Measurements from ENCODE around the gene MRPL10. TPM values are rescaled to one million over a fixed set of nuclear protein-coding genes. Genes with fewer than 3 reads are reported as not detected.

MRPL10 gene
- total RNA-seq, 1 donor from 2014 or later = 10.0 TPM

DNA sequence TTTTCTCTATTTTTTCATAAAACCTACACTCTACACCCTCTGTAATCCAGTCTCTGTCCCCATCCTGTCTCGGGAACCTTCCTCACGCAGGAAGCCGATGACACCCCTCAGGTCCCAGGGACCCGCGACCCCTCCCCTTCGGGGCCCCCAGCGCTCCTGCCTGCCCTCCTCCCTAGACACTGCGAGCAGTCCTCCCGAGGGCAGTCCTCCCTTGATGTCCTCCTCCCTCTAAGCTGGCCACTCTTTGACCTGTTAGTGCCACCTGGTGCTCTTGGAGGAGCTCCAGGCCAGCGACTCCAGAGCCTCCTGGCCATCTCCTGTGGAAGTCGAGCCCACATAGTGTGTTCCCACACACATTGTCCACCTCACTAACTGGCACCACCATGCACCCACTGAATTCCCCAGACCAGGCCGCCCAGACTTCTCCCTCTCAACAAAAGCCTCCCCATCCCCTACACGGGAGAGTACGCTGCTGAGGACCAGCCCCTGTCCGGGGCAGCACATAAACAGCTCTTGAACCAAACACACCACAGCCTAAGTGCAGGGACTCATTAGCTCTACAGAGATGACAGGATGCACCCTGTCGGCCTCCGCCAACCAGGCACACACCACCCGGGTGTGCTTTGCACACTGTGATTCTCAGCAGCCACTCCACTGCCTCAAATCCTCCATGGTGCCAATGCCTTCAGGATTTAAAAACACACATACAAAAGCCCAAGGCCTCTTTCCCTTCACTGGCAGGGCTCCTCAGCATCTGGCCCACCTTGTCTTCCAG lies 19.0 kb downstream of the MRPL10 start:
- DNase-seq = no peak

DNA sequence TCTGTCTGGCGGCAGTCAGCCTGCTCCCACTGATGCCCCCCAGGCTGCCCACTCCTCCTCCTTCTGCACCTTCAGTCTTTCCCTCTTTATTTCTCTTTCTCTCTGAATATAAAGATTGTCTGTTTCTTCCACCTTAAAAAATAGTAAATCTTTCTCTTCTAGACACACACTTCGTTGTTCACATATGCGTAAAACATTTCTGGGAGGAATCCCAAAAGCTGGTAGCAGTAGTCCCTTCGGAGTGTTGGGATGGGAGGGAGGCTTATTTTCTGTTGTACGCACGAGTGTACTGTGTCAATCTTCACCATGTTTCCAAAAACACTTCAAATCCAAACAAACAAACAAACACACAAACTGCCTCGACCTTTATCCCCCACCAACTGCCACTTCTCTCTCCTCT lies 19.6 kb downstream of the MRPL10 start:
- DNase-seq = peak; percentile 12

DNA sequence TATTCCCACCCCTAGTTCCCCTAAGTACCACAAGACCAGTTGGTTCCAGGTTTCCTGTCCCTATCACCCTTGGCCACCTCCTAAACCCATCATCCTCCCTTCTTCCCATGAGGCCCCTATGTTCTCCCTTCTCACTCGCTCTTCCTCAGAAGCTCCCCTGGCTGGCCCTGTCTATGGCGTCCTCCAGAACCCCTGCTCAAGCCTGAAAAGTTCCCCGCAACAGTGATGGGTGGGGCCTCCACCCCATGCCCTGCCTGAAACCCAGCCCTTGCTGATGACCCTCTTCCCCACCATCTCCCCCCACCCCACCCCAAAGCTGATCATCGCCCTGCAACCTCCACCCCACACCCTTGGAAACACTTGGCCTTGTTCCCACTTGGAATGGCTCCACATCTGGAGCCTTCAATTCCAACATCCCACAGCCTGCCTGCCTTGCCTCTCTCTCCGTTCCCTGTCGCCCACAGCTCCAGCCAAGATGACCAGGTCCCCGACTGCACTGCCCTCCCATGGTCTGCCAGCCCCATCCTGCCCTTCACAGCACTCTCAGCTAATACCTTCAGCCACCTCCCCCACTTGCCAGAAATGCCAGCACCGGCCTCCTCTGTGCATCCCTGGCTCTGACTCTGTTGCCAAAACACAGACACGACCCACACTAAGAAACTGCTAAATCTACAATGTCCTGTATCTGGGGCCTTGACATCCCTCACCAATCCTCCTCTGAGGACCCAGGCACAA lies 20.3 kb downstream of the MRPL10 start:
- DNase-seq = no peak

- DNase-seq = no peak
Measured at GRCh38 chr17:47810200-47810821, 21.0 kb downstream of the MRPL10 start.

DNA sequence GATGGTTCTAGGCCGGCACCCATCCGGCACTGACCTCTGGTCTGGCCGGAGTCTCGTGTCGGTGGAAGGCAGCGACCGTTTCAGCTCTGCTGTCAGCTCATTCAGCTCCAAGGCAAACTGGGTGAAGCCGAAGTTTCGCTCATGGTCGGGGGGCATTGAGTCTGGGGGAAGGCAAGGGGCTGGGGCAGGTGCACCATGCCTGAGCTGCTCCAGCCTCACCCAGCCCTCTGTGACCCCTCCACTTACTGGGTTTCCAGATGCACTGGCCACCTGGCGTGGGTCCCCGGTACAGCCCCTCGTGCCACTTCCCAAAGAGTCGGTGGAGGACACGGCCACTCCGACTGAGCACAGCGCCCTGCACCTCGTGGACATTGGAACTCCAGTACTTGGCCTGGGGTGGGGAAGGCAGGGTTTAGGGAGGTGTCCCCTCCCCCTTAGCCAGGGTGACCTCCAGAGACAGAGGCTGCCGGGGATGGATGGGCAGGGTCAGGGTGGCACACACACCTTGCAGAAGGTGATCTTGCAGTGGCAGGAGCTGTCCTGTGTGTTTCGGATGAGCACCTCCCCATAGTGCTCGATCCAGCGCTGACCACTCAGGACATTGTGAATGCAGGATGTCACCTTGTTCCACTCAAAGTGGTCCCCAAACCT lies 22.4 kb downstream of the MRPL10 start:
- no peak for DNase-seq

GRCh38 chr17:47808036-47808829 lies 23.1 kb downstream of the MRPL10 start:
- DNase-seq = no peak

DNA sequence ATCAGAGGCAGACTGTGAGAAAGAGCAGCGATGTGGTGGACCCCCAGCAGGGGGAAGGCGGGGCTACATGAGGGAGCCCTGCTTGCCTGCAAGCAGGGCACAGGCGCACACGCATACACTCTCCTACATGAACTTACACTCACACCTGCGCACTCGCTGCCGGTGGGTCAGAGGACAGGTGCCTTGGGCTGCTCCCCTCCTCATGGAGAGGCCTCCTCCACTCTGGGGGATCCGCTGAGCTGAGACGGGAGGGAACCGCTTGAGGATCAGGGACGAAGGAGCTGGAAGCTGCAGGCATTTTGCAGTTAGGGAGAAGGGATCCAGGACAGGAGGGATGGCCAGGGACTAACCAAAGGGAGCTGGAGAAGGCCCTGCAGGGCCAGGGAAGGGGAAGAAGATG lies 23.9 kb downstream of the MRPL10 start:
- no peak for DNase-seq

- DNase-seq = no peak
Measured at GRCh38 chr17:47806913-47807255, 24.5 kb downstream of the MRPL10 start.

GRCh38 chr17:47806026-47806912 lies 25.1 kb downstream of the MRPL10 start:
- no peak for DNase-seq

- DNase-seq = no peak
Measured at GRCh38 chr17:47804461-47804860, 26.9 kb downstream of the MRPL10 start.

DNA sequence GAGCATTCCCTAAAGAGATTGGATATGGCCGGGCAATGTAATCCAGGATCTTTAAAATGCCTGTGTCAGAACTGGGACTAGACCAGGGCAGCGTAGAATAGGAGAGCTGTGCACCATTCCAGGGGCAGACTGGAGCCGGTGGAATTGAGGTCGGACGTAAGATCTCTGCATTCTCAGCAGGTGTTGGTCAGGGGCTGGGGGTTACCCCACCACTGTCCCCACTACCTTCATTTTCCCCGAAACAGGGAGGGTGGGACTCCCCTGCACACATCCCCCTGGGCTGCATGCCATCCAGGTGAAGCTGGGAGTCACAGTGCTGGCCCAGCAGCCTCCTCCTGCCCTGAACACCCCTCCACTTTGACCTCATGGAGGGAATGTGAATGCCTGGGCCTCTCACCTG lies 27.6 kb downstream of the MRPL10 start:
- no peak for DNase-seq

DNA sequence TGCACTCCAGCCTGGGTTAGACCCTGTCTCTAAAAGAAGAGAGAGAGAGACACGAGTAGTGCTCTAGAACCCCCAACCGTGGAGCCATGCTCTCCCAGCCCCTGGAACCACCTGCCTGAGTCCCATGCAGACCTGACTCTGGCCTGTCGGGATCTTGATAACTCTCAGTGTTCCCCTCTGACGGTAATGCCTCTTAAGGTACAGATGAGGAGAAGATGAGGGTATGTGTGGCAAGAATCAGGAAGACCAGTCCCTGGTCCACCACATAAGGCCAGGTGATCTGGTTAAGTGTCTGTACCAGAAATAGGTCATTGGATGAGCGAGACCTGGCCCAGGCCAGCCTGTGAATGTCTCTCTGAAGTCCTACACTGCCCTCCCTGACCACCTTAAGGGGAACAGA lies 28.1 kb downstream of the MRPL10 start:
- no peak for DNase-seq

GRCh38 chr17:47802341-47803022 lies 28.9 kb downstream of the MRPL10 start:
- DNase-seq = no peak

DNA sequence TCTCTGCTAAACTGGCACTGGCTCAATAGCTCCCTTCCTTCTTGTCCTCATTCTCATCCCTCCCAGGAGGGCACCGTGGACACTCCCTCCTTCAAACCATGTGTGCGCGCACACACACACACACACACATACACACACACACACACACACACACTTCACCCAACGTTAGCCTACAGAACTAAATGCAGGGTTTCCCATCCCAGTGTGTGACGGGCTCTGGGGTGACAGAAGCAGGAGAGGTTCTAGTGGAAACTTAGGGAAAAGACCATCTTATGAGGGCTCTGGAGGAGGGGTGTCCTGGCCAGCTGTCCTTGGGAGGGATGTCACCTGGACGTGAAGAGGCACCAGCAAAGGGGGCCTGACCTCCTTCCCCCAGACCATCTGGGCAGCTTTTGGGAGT lies 29.4 kb downstream of the MRPL10 start:
- no peak for DNase-seq

GRCh38 chr17:47801176-47801765 lies 30.1 kb downstream of the MRPL10 start:
- DNase-seq = no peak

DNA sequence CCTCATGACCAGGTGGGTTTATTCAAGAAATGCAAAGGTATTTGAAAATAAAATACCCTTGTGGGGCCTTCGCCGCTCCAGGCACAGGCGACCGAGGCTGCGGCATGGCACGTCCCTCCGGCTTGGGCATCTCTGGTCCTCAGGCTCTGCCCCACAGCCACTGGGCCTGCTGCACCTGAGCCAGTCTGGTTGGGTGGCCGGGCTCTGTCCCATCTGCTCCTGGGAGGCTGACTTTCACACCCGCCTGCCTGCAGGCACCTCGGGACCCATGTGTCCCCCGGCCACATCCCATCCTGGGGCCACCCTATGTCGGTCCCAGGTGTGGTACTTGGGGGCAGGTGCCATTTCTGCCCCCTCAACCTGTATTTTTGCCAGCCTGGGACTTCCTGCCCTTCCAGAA lies 30.7 kb downstream of the MRPL10 start:
- DNase-seq = no peak

GRCh38 chr17:47797797-47798196 lies 33.5 kb downstream of the MRPL10 start:
- no peak for DNase-seq

GRCh38 chr17:47792979-47793378 lies 38.4 kb downstream of the MRPL10 start:
- no peak for DNase-seq

- no peak for DNase-seq
Measured at GRCh38 chr17:47792457-47792856, 38.9 kb downstream of the MRPL10 start.

DNA sequence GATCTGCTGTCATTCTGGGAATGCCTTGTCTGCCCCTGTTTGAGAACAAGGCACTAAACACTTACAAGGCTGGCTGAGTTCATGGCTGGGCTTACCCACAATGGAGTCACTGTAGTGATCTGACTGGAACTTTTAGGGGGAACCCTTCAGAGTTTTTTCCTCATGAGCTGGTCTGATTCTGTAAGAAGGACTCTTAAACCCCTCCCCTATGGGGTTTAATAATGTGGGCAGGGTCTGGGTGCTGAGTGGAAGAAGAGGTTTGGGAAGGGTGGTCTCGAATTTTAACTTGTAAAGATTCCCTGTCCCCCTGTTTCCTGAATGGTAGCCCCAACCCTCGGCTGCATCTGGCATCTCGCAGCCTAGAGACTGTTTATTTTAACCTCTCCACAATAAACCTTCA lies 40.3 kb downstream of the MRPL10 start:
- no peak for DNase-seq

Measured in skin of body (tissue), 2 donors.